T-cell (primary cell): ENCODE results near the gene FKBP5. TPM values are rescaled to one million over a fixed set of nuclear protein-coding genes. Genes with fewer than 3 reads are reported as not detected.
"Not testable (repeated sequence)": the region's sequence is repeated elsewhere in the genome, so short reads cannot be mapped to it uniquely, and the experiment has no call there.

ENCODE experiments used
- ATAC-seq, 4 experiments: fragments of 200-7000 bp in 3 of 4; fragments of 150-1000 bp in 1 of 4; cut with Tn5 transposase; replicated peaks in 1 of 4; 1 replicate in 3 of 4; 2 replicates in 1 of 4; pipeline ENCODE4 v1.10.0; 2021; ENCODE audit warnings: moderate library complexity in 3 of 4, mild to moderate bottlenecking in 2 of 4, moderate number of reproducible peaks in 1 of 4
- CTCF ChIA-PET, 2 donors: fragments of 300-600 bp; sonication (Branson Sonifier 250); formaldehyde crosslinking; loops; one replicate each; lab custom pipeline; 2022; ENCODE audit warnings: antibody characterized with exemption in 2 of 2; lab: Charles Lee
- POLR2A ChIA-PET, 2 donors: fragments of 300-600 bp; sonication (Branson Sonifier 250); formaldehyde crosslinking; loops; one replicate each; lab custom pipeline; 2022; ENCODE audit warnings: antibody characterized with exemption in 2 of 2; lab: Charles Lee
- DNase-seq, 35 experiments: peaks; one replicate each; pipeline versions ENCODE4 v3.0.0 to v3.0.0-alpha.2; 2013 to 2023
- H3K27ac ChIP-seq: one replicate; pipeline ENCODE4 v1.5.1; 2013; ENCODE audit warnings: low read length
- H3K27me3 ChIP-seq, 2 experiments: replicated peaks in 1 of 2; 1 replicate in 1 of 2; 2 replicates in 1 of 2; pipeline versions ENCODE4 v1.6.1 to v1.7.0; 2013; ENCODE audit warnings: low read length in 1 of 2, mixed read lengths in 1 of 2; ENCODE audit not compliant: control insufficient read depth in 2 of 2, insufficient read depth in 2 of 2; ENCODE audit errors: extremely low read depth in 1 of 2
- H3K36me3 ChIP-seq, 2 donors: 1 replicate in 1 of 2; 2 replicates in 1 of 2; pipeline versions ENCODE4 v1.6.1 to v1.7.0; 2013; ENCODE audit warnings: low read length in 1 of 2; ENCODE audit not compliant: control insufficient read depth in 2 of 2, insufficient read depth in 1 of 2; ENCODE audit errors: extremely low read depth in 1 of 2
- H3K4me1 ChIP-seq, 2 experiments: 1 replicate in 1 of 2; 2 replicates in 1 of 2; pipeline versions ENCODE4 v1.6.1 to v1.7.0; 2013; ENCODE audit warnings: low read length in 2 of 2, mixed read lengths in 1 of 2; ENCODE audit not compliant: insufficient read depth in 2 of 2, control insufficient read depth in 1 of 2; ENCODE audit errors: extremely low read depth in 1 of 2
- H3K4me3 ChIP-seq, 2 donors: 1 replicate in 1 of 2; 2 replicates in 1 of 2; pipeline versions ENCODE4 v1.5.1 to v1.7.0; 2013; ENCODE audit warnings: mild to moderate bottlenecking in 2 of 2, low read length in 1 of 2, moderate library complexity in 1 of 2; ENCODE audit not compliant: control insufficient read depth in 1 of 2; ENCODE audit errors: extremely low read depth in 1 of 2
- H3K9me3 ChIP-seq: 2 replicates; pipeline ENCODE4 v1.7.0; 2013
- H3K27ac Mint-ChIP-seq, 2 donors: one replicate each; pipeline ENCODE4 v1.8.0; 2020 to 2021; ENCODE audit warnings: mild to moderate bottlenecking in 2 of 2, mixed read lengths in 2 of 2
- H3K27me3 Mint-ChIP-seq, 2 donors: one replicate each; pipeline ENCODE4 v1.8.0; 2021 to 2022; ENCODE audit warnings: mixed read lengths in 2 of 2
- H3K36me3 Mint-ChIP-seq: one replicate; pipeline ENCODE4 v1.8.0; 2021; ENCODE audit warnings: mixed read lengths
- H3K4me1 Mint-ChIP-seq, 3 donors: one replicate each; pipeline ENCODE4 v1.8.0; 2020 to 2022; ENCODE audit warnings: mixed read lengths in 3 of 3, mild to moderate bottlenecking in 1 of 3
- H3K4me3 Mint-ChIP-seq, 3 donors: one replicate each; pipeline ENCODE4 v1.8.0; 2020 to 2022; ENCODE audit warnings: mild to moderate bottlenecking in 3 of 3, mixed read lengths in 3 of 3, moderate library complexity in 3 of 3
- H3K9me3 Mint-ChIP-seq, 3 donors: one replicate each; pipeline ENCODE4 v1.8.0; 2020 to 2022; ENCODE audit warnings: mixed read lengths in 3 of 3
- WGBS: methylation state at CpG from one replicate; pipeline ENCODE4 v1.1.5; 2013; ENCODE audit warnings: missing lambda C conversion rate; ENCODE audit not compliant: insufficient coverage; 5-methylcytosine and 5-hydroxymethylcytosine counted together
- total RNA-seq, 35 experiments: library from RNA in 6 of 35; stranded (reverse) in 6 of 35; fragments of 120-200 nt in 1 of 35; gene quantifications; one replicate each; pipeline versions ENCODE4 v1.2.1 to v1.2.4 and lab custom pipeline; 2013 to 2026

FKBP5 gene
- total RNA-seq, 5 donors from 2014 or later (not counting 1 experiment from before 2014, with no cell fraction given), result 61.4 to 130 (median 63.9) TPM

- ChIA-PET POLR2A (no interaction called here), CTCF (interaction anchor here in 1 of 2 donors (0.9 to 1.0 kb wide), 2 partner anchors 25 to 54 kb away, joined by 3 read pairs; no protein-coding TSS in a partner anchor)
- DNase-seq, result no peak
- Histone ChIP-seq H3K27me3 (peaks cover 0 to 3% of the 10 kb centered on the region in 2 experiments), H3K36me3 (no peaks in the 10 kb centered on the region), H3K27ac (no peak overlapping the region), H3K4me3 (no peak overlapping the region), H3K9me3 (no peaks in the 10 kb centered on the region), H3K4me1 (peaks cover 0 to 5% of the 10 kb centered on the region in 2 experiments)
- Mint-ChIP-seq H3K9me3 (peaks cover 4 to 8% (median 7%) of the 10 kb centered on the region in 3 donors), H3K4me1 (peaks cover 8 to 18% (median 11%) of the 10 kb centered on the region in 3 donors), H3K4me3 (no peak overlapping the region), H3K36me3 (peaks cover 7% of the 10 kb centered on the region), H3K27ac (no peak overlapping the region), H3K27me3 (no peaks in the 10 kb centered on the region)
- WGBS, result 90% methylated on average over 4 of the region's 6 CpGs
- ATAC-seq, result no peak
Observed at GRCh38 chr6:35547676-35548075, 141.0 kb downstream of the FKBP5 start.

GRCh38 chr6:35544769-35545361 is 143.8 kb downstream of the FKBP5 start:
- CTCF ChIA-PET, result interaction anchor here in 1 of 2 donors (0.6 kb wide), 1 partner anchor 46 kb away, joined by 3 read pairs; no protein-coding TSS in a partner anchor
- 93% methylated on average over 9 of the region's 13 CpGs for WGBS
- no peak for DNase-seq
- no peak for ATAC-seq
- H3K36me3 ChIP-seq, result no peaks in the 10 kb centered on the region
- H3K27me3 Mint-ChIP-seq, result no peaks in the 10 kb centered on the region
- no peak overlapping the region for H3K27ac ChIP-seq
- peaks cover 0 to 3% of the 10 kb centered on the region in 2 experiments for H3K4me1 ChIP-seq
- H3K4me1 Mint-ChIP-seq, result peaks cover 4 to 14% (median 6%) of the 10 kb centered on the region in 3 donors
- peaks cover 0 to 3% of the 10 kb centered on the region in 2 experiments for H3K27me3 ChIP-seq
- H3K4me3 ChIP-seq, result no peak overlapping the region
- peaks cover 0 to 2% (median under 1%) of the 10 kb centered on the region in 3 donors for H3K9me3 Mint-ChIP-seq
- H3K36me3 Mint-ChIP-seq, result peaks cover 3% of the 10 kb centered on the region
- POLR2A ChIA-PET, result no interaction called here
- H3K9me3 ChIP-seq, result no peaks in the 10 kb centered on the region
- no peak overlapping the region for H3K4me3 Mint-ChIP-seq
- no peak overlapping the region for H3K27ac Mint-ChIP-seq

- Mint-ChIP-seq H3K9me3 (no peaks in the 10 kb centered on the region), H3K4me1 (peaks cover 4 to 14% (median 6%) of the 10 kb centered on the region in 3 donors), H3K4me3 (no peak overlapping the region), H3K27me3 (no peaks in the 10 kb centered on the region), H3K27ac (peak overlapping the region in 1 of 2 donors; percentile 22), H3K36me3 (no peaks in the 10 kb centered on the region)
- ChIA-PET CTCF (interaction anchor here in 1 of 2 donors (0.7 to 1.1 kb wide), 3 partner anchors 16 to 218 kb away, joined by 3 to 4 read pairs (median 3); no protein-coding TSS in a partner anchor), POLR2A (interaction anchor here in 1 of 2 donors (0.6 kb wide), 1 partner anchor 1721 kb away, joined by 4 read pairs; no protein-coding TSS in a partner anchor)
- Histone ChIP-seq H3K9me3 (no peaks in the 10 kb centered on the region), H3K27me3 (peaks cover 0 to 3% of the 10 kb centered on the region in 2 experiments), H3K36me3 (no peaks in the 10 kb centered on the region), H3K4me3 (no peak overlapping the region), H3K4me1 (peaks cover 0 to 3% of the 10 kb centered on the region in 2 experiments), H3K27ac (no peak overlapping the region)
- DNase-seq (no peak), ATAC-seq (no peak)
- 87% methylated on average over 4 of the region's 16 CpGs for WGBS
Observed at GRCh38 chr6:35543459-35544193, 145.1 kb downstream of the FKBP5 start.

- POLR2A ChIA-PET, result no interaction called here
- DNase-seq (no peak), ATAC-seq (no peak)
- H3K4me1 Mint-ChIP-seq, result peaks cover 4 to 14% (median 6%) of the 10 kb centered on the region in 3 donors
- Histone ChIP-seq H3K9me3 (no peaks in the 10 kb centered on the region), H3K27ac (no peak overlapping the region), H3K4me1 (peaks cover 0 to 3% of the 10 kb centered on the region in 2 experiments), H3K27me3 (peaks cover 0 to 3% of the 10 kb centered on the region in 2 experiments), H3K36me3 (no peaks in the 10 kb centered on the region), H3K4me3 (no peak overlapping the region)
- 90% methylated on average over 2 of the region's 2 CpGs for WGBS
- no peak overlapping the region for H3K4me3 Mint-ChIP-seq
- H3K27ac Mint-ChIP-seq, result no peak overlapping the region
- H3K36me3 Mint-ChIP-seq, result no peaks in the 10 kb centered on the region
- no peaks in the 10 kb centered on the region for H3K9me3 Mint-ChIP-seq
- H3K27me3 Mint-ChIP-seq, result no peaks in the 10 kb centered on the region
- CTCF ChIA-PET, result interaction anchor here (0.5 to 1.1 kb wide), 4 partner anchors 11 to 301 kb away, joined by 3 to 7 read pairs (median 4); no protein-coding TSS in a partner anchor
Observed at GRCh38 chr6:35541836-35542235, 146.9 kb downstream of the FKBP5 start.

GRCh38 chr6:35539223-35539622 is 149.5 kb downstream of the FKBP5 start:
- ChIA-PET CTCF (interaction anchor here (0.7 kb wide), 2 partner anchors 18 to 931 kb away, joined by 5 read pairs; no protein-coding TSS in a partner anchor), POLR2A (interaction anchor here in 1 of 2 donors (0.6 kb wide), 1 partner anchor 32 kb away, joined by 10 read pairs; no protein-coding TSS in a partner anchor)
- no peaks in the 10 kb centered on the region for H3K36me3 Mint-ChIP-seq

GRCh38 chr6:35535847-35536246 is 152.9 kb downstream of the FKBP5 start:
- CTCF ChIA-PET, result interaction anchor here in 1 of 2 donors (0.6 kb wide), 1 partner anchor 157 kb away, joined by 5 read pairs; no protein-coding TSS in a partner anchor
- H3K4me3 ChIP-seq, ATAC-seq, H3K9me3 Mint-ChIP-seq, H3K27ac ChIP-seq, DNase-seq, H3K4me1 Mint-ChIP-seq, H3K9me3 ChIP-seq, H3K36me3 Mint-ChIP-seq, H3K36me3 ChIP-seq, POLR2A ChIA-PET, H3K27ac Mint-ChIP-seq, H3K27me3 Mint-ChIP-seq, H3K4me1 ChIP-seq, H3K4me3 Mint-ChIP-seq: not testable (repeated sequence)
- H3K27me3 ChIP-seq, result peaks cover 0 to 18% of the 10 kb centered on the region in 2 experiments
- 100% methylated on average over 2 of the region's 6 CpGs for WGBS

More at GRCh38 chr6:35539223-35539622, 149.5 kb downstream of the FKBP5 start:
- peaks cover 3 to 5% of the 10 kb centered on the region in 2 experiments for H3K4me1 ChIP-seq
- Mint-ChIP-seq H3K4me1 (peaks cover 7 to 18% (median 13%) of the 10 kb centered on the region in 3 donors), H3K9me3 (no peaks in the 10 kb centered on the region), H3K27me3 (peaks cover 4 to 6% of the 10 kb centered on the region in 2 donors), H3K4me3 (no peak overlapping the region), H3K27ac (peak overlapping the region in 1 of 2 donors; percentile 49)
- 88% methylated on average over 1 of the region's 3 CpGs for WGBS
- H3K9me3 ChIP-seq, result no peaks in the 10 kb centered on the region
- H3K4me3 ChIP-seq, result no peak overlapping the region
- no peaks in the 10 kb centered on the region for H3K36me3 ChIP-seq
- no peak overlapping the region for H3K27ac ChIP-seq
- DNase-seq (no peak), ATAC-seq (no peak)
- peaks cover 0 to 10% of the 10 kb centered on the region in 2 experiments for H3K27me3 ChIP-seq
